Thoracic aorta endothelial cell (primary cell): Measurements from ENCODE around the gene CC2D1B. TPM values are rescaled to one million over a fixed set of nuclear protein-coding genes. Genes with fewer than 3 reads are reported as not detected.

Experiments used
- total RNA-seq: library from RNA; depleted of rRNA; stranded (reverse); fragments of >200 nt; gene quantifications from 2 replicates; pipeline ENCODE4 v1.2.3, GENCODE V29; 2012

The CC2D1B gene
- total RNA-seq, result 22.8 and 23.0 TPM in 2 replicates

GRCh38 chr1:52365746-52366516 lies at the start of gene CC2D1B:
Gene CC2D1B (minus strand): TSS chr1:52366205. CDS start chr1:52364620, 1,585 bp downstream.

GRCh38 chr1:52404116-52404974 lies 38.3 kb upstream of the CC2D1B start, which contains the start of the genes ORC1 and PRPF38A:
Gene ORC1 (minus strand): TSS chr1:52404423. CDS start chr1:52402223, 2,200 bp downstream.
Gene PRPF38A (plus strand): TSS chr1:52404602. CDS start chr1:52404750, 148 bp downstream.

Other genes with a start within 250 kb of the CC2D1B start
- gene ZFYVE9, start 224.1 kb downstream of the CC2D1B start, total RNA-seq, result 48.4 and 50.0 TPM in 2 replicates
- gene ORC1, start 38.2 kb upstream of the CC2D1B start, total RNA-seq, result 14.5 and 19.2 TPM in 2 replicates
- gene PRPF38A, start 38.4 kb upstream of the CC2D1B start, total RNA-seq, result 18.0 and 19.8 TPM in 2 replicates
- 46.7 and 47.1 TPM in 2 replicates for gene TUT4, start 186.9 kb upstream of the CC2D1B start, total RNA-seq
- gene GPX7, start 236.2 kb upstream of the CC2D1B start, total RNA-seq, result 7.3 and 13.4 TPM in 2 replicates